ENCODE data around the gene HSH2D.
A peak's percentile ranks its signal among the peaks of the same experiment; 100 is the strongest.
"Not testable (repeated sequence)": the region's sequence is repeated elsewhere in the genome, so short reads cannot be mapped to it uniquely, and the experiment has no call there.

The HSH2D gene

GRCh38 chr19:16143399-16144215 lies at the start of gene HSH2D:
TSS of gene HSH2D (plus strand) at chr19:16143685. CDS start at chr19:16148751, 5,066 bp downstream.
- peak; percentile 94 for DNase-seq

GRCh38 chr19:16094360-16095070 lies 49.0 kb upstream of the HSH2D start:
- no peak for DNase-seq

GRCh38 chr19:16095071-16095571 lies 48.4 kb upstream of the HSH2D start:
- no peak for DNase-seq

GRCh38 chr19:16096280-16096855 lies 47.1 kb upstream of the HSH2D start:
- no peak for DNase-seq

GRCh38 chr19:16098416-16098768 lies 45.1 kb upstream of the HSH2D start:
- no peak for DNase-seq

GRCh38 chr19:16098821-16099220 lies 44.7 kb upstream of the HSH2D start:
- no peak for DNase-seq

- not testable (repeated sequence) for DNase-seq
These were observed 44.0 kb upstream of the HSH2D start for GRCh38 chr19:16099314-16099965.

- no peak for DNase-seq
These were observed 43.0 kb upstream of the HSH2D start for GRCh38 chr19:16100524-16100923.

- DNase-seq, result no peak
These were observed 38.8 kb upstream of the HSH2D start for GRCh38 chr19:16104722-16105121.

- no peak for DNase-seq
These were observed 37.4 kb upstream of the HSH2D start for GRCh38 chr19:16106121-16106520.

- DNase-seq, result peak; percentile 99
These were observed 32.2 kb upstream of the HSH2D start, which contains the start of gene RAB8A for GRCh38 chr19:16111160-16111908. TSS of gene RAB8A (plus strand) at chr19:16111889. CDS start at chr19:16111902, 13 bp downstream.

GRCh38 chr19:16111909-16112752 lies 31.4 kb upstream of the HSH2D start:
- DNase-seq, result no peak

GRCh38 chr19:16112778-16113177 lies 30.7 kb upstream of the HSH2D start:
- DNase-seq, result no peak

- DNase-seq, result no peak
These were observed 29.8 kb upstream of the HSH2D start for GRCh38 chr19:16113727-16114126.

- no peak for DNase-seq
These were observed 28.0 kb upstream of the HSH2D start for GRCh38 chr19:16115301-16116039.

GRCh38 chr19:16116067-16116466 lies 27.4 kb upstream of the HSH2D start:
- no peak for DNase-seq

GRCh38 chr19:16117594-16118033 lies 25.9 kb upstream of the HSH2D start:
- DNase-seq, result no peak

- DNase-seq, result no peak
These were observed 24.9 kb upstream of the HSH2D start for GRCh38 chr19:16118489-16119033.

- not testable (repeated sequence) for DNase-seq
These were observed 24.2 kb upstream of the HSH2D start for GRCh38 chr19:16119075-16119857.

Measured in NCI-H2029 (cell line).